Natural killer cell (primary cell): ENCODE data around the gene PLCXD3. TPM values are rescaled to one million over a fixed set of nuclear protein-coding genes. Genes with fewer than 3 reads are reported as not detected.

Experiments used
- ATAC-seq, 3 donors: fragments of 150-1000 bp in 2 of 3; fragments of 200-7000 bp in 1 of 3; cut with Tn5 transposase; 1 replicate in 1 of 3; 2 replicates in 2 of 3; pipeline ENCODE4 v1.10.0; 2021; ENCODE audit warnings: mild to moderate bottlenecking in 2 of 3, moderate library complexity in 2 of 3
- DNase-seq, 2 donors: peaks; one replicate each; pipeline versions ENCODE4 v3.0.0 to v3.0.0-alpha.2; 2013 to 2021; ENCODE audit warnings: mixed read lengths in 1 of 2
- H3K27ac ChIP-seq: one replicate; pipeline ENCODE4 v1.5.1; 2013; ENCODE audit warnings: mild to moderate bottlenecking, low read length
- H3K27me3 ChIP-seq: one replicate; pipeline ENCODE4 v1.6.1; 2013; ENCODE audit warnings: low read length; ENCODE audit not compliant: control insufficient read depth, insufficient read depth
- H3K36me3 ChIP-seq: one replicate; pipeline ENCODE4 v1.6.1; 2013; ENCODE audit warnings: low read length; ENCODE audit not compliant: control insufficient read depth, insufficient read depth
- H3K4me1 ChIP-seq: one replicate; pipeline ENCODE4 v1.6.1; 2013; ENCODE audit warnings: low read length; ENCODE audit not compliant: control insufficient read depth, insufficient read depth
- H3K4me3 ChIP-seq: one replicate; pipeline ENCODE4 v1.5.1; 2013; ENCODE audit warnings: low read length
- H3K9me3 ChIP-seq: one replicate; pipeline ENCODE4 v1.6.1; 2013; ENCODE audit warnings: low read length; ENCODE audit not compliant: control insufficient read depth, insufficient read depth
- H3K27ac Mint-ChIP-seq, 2 donors: one replicate each; pipeline ENCODE4 v1.8.0; 2022; ENCODE audit warnings: mild to moderate bottlenecking in 2 of 2, mixed read lengths in 2 of 2, moderate library complexity in 1 of 2
- H3K27me3 Mint-ChIP-seq, 2 donors: one replicate each; pipeline ENCODE4 v1.8.0; 2022; ENCODE audit warnings: low read depth in 2 of 2, mixed read lengths in 2 of 2
- H3K36me3 Mint-ChIP-seq: one replicate; pipeline ENCODE4 v1.8.0; 2022; ENCODE audit warnings: mixed read lengths
- H3K4me1 Mint-ChIP-seq, 2 donors: one replicate each; pipeline ENCODE4 v1.8.0; 2022; ENCODE audit warnings: mixed read lengths in 2 of 2
- H3K4me3 Mint-ChIP-seq: one replicate; pipeline ENCODE4 v1.8.0; 2022; ENCODE audit warnings: mild to moderate bottlenecking, moderate library complexity, mixed read lengths
- H3K9me3 Mint-ChIP-seq, 2 donors: one replicate each; pipeline ENCODE4 v1.8.0; 2022; ENCODE audit warnings: mixed read lengths in 2 of 2
- CTCF ChIP-seq: fragments of 200-600 bp; IDR thresholded peaks from one replicate; pipeline ENCODE4 v1.8.0; 2022; ENCODE audit warnings: antibody characterized with exemption
- WGBS: methylation state at CpG from one replicate; pipeline ENCODE4 v1.1.7; 2013; ENCODE audit warnings: missing lambda C conversion rate; ENCODE audit not compliant: insufficient coverage; 5-methylcytosine and 5-hydroxymethylcytosine counted together
- intact Hi-C: fragments of 100-400 bp; cut with micrococcal nuclease; formaldehyde crosslinking; loops from one replicate; pipeline ENCODE4 v1.14.2; 2022
- total RNA-seq, 4 donors: library from RNA; stranded (reverse); fragments of 120-200 nt in 1 of 4; gene quantifications; one replicate each; pipeline versions ENCODE4 v1.2.3 to v1.2.4, GENCODE V29; 2013 to 2022

The PLCXD3 gene
- total RNA-seq = not detected
- total RNA-seq (2013) = not detected

GRCh38 chr5:41510176-41510831 is at the start of gene PLCXD3:
Gene PLCXD3 (minus strand): TSS chr5:41510601. CDS start chr5:41510526, 75 bp downstream.
- peaks cover 18 to 19% of the 10 kb centered on the region in 2 donors for H3K27me3 Mint-ChIP-seq
- no peak within 1 kb of the TSS for H3K27ac ChIP-seq
- H3K4me1 ChIP-seq = no peaks in the 10 kb centered on the region
- H3K9me3 Mint-ChIP-seq = peaks cover 0 to 7% of the 10 kb centered on the region in 2 donors
- peaks cover 6% of the 10 kb centered on the region for H3K27me3 ChIP-seq
- H3K36me3 Mint-ChIP-seq = peaks cover 12% of the 10 kb centered on the region
- H3K27ac Mint-ChIP-seq = no peak within 1 kb of the TSS
- no peak within 1 kb of the TSS for H3K4me3 Mint-ChIP-seq
- ATAC-seq (no peak), DNase-seq (no peak)
- no peak within 1 kb of the TSS for H3K4me3 ChIP-seq
- no peak for TF ChIP-seq CTCF
- intact Hi-C loops = no loop called here
- no peaks in the 10 kb centered on the region for H3K4me1 Mint-ChIP-seq
- 6% methylated on average over 41 of the region's 41 CpGs for WGBS
- H3K36me3 ChIP-seq = no peaks in the 10 kb centered on the region
- no peaks in the 10 kb centered on the region for H3K9me3 ChIP-seq

GRCh38 chr5:41559184-41559583 is 48.8 kb upstream of the PLCXD3 start:
- WGBS = 16% methylated on average over 3 of the region's 3 CpGs
- no peak overlapping the region for H3K27ac ChIP-seq
- Mint-ChIP-seq H3K27ac (no peak overlapping the region), H3K36me3 (no peaks in the 10 kb centered on the region), H3K9me3 (peaks cover 13 to 15% of the 10 kb centered on the region in 2 donors), H3K4me1 (no peaks in the 10 kb centered on the region), H3K4me3 (no peak overlapping the region), H3K27me3 (no peaks in the 10 kb centered on the region)
- no peaks in the 10 kb centered on the region for H3K27me3 ChIP-seq
- no peak for ATAC-seq
- no peaks in the 10 kb centered on the region for H3K9me3 ChIP-seq
- no peaks in the 10 kb centered on the region for H3K4me1 ChIP-seq
- no peaks in the 10 kb centered on the region for H3K36me3 ChIP-seq
- intact Hi-C loops = no loop called here
- no peak for TF ChIP-seq CTCF
- H3K4me3 ChIP-seq = no peak overlapping the region
- no peak for DNase-seq

- Mint-ChIP-seq H3K9me3 (peaks cover 9 to 12% of the 10 kb centered on the region in 2 donors), H3K27me3 (no peaks in the 10 kb centered on the region), H3K36me3 (no peaks in the 10 kb centered on the region), H3K4me3 (no peak overlapping the region), H3K27ac (no peak overlapping the region), H3K4me1 (no peaks in the 10 kb centered on the region)
- Histone ChIP-seq H3K4me3 (no peak overlapping the region), H3K27ac (no peak overlapping the region), H3K4me1 (no peaks in the 10 kb centered on the region), H3K9me3 (no peaks in the 10 kb centered on the region), H3K27me3 (no peaks in the 10 kb centered on the region), H3K36me3 (no peaks in the 10 kb centered on the region)
- DNase-seq = no peak
- intact Hi-C loops = no loop called here
- ATAC-seq = no peak
- WGBS = no CpG with 5 or more reads among the region's 1 CpG
- TF ChIP-seq CTCF = no peak
These were observed 47.9 kb upstream of the PLCXD3 start for GRCh38 chr5:41558295-41558694.

GRCh38 chr5:41547991-41548390 is 37.6 kb upstream of the PLCXD3 start:
- ATAC-seq = no peak
- Histone ChIP-seq H3K36me3 (no peaks in the 10 kb centered on the region), H3K4me1 (no peaks in the 10 kb centered on the region), H3K4me3 (no peak overlapping the region), H3K27ac (no peak overlapping the region), H3K27me3 (no peaks in the 10 kb centered on the region), H3K9me3 (peaks cover 4% of the 10 kb centered on the region)
- Mint-ChIP-seq H3K27me3 (no peaks in the 10 kb centered on the region), H3K27ac (no peak overlapping the region), H3K9me3 (peaks cover 18 to 21% of the 10 kb centered on the region in 2 donors), H3K4me1 (no peaks in the 10 kb centered on the region), H3K4me3 (no peak overlapping the region), H3K36me3 (no peaks in the 10 kb centered on the region)
- DNase-seq = no peak
- intact Hi-C loops = no loop called here
- no peak for TF ChIP-seq CTCF
- WGBS = 71% methylated on average over 1 of the region's 1 CpG
